HS-5 (cell line): ENCODE results near the gene ING3.

ENCODE experiments used
- DNase-seq: peaks from one replicate; pipeline ENCODE4 v3.0.0-alpha.2; 2012; ENCODE audit warnings: low read depth

ING3 gene

DNA sequence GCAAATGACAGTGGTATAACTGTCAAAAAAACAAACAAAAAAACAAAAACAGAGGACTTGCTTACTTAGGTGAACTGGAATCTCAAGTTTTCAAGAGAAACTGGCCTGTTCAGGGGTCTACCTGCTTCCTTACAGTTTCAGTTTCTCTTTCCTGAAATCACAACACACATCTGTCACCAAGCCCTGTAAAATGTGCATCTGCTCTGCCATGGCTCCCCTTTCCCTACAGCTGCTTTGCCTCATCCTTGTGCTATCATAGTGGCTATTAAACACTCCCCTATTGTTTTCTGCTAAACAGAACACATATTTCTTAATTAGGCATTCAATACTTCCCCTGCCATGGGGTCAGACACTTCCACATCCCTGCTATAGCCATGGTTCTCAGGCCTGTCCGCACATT, 75.6 kb downstream of the ING3 start:
- no peak for DNase-seq

DNA sequence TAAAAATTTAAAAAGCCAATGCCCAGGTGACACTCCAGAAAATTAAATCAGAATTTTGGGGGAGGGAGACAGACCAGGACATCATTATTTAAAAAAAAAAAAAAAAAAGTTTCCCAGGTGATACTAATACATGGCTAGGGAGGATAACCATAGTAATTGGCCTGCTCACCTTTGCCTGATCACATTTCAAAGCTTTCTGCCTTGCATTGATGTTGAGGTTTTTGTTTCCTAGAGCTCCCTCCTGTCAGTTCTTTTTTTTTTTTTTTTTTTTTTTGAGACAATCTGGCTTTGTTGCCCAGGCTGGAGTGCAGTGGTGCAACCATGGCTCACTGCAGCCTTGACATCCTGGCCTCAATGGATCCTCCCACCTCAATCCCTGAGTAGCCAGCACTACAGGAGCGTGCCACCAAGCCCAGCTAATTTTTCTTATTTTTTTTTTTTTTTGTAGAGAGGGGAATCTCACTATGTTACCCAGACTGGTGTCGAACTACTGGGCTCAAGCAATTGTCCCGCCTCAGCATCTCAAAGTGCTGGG, 76.1 kb downstream of the ING3 start:
- no peak for DNase-seq
